ENCODE results near the gene ADGRL1.
"Not testable (repeated sequence)": the region's sequence is repeated elsewhere in the genome, so short reads cannot be mapped to it uniquely, and the experiment has no call there.

ADGRL1 gene

GRCh38 chr19:14186684-14187083 lies 19.3 kb downstream of the ADGRL1 start:
- not testable (repeated sequence) for DNase-seq

GRCh38 chr19:14185691-14186090 lies 20.3 kb downstream of the ADGRL1 start:
- not testable (repeated sequence) for DNase-seq

GRCh38 chr19:14185158-14185557 lies 20.8 kb downstream of the ADGRL1 start:
- DNase-seq: no peak

- DNase-seq: no peak
Measured at GRCh38 chr19:14183741-14184350, 22.1 kb downstream of the ADGRL1 start.

- no peak for DNase-seq
Measured at GRCh38 chr19:14182476-14182875, 23.5 kb downstream of the ADGRL1 start.

- no peak for DNase-seq
Measured at GRCh38 chr19:14181906-14182305, 24.1 kb downstream of the ADGRL1 start.

- not testable (repeated sequence) for DNase-seq
Measured at GRCh38 chr19:14181199-14181598, 24.8 kb downstream of the ADGRL1 start.

GRCh38 chr19:14177496-14178074 lies 28.4 kb downstream of the ADGRL1 start:
- no peak for DNase-seq

- no peak for DNase-seq
Measured at GRCh38 chr19:14175351-14175792, 30.6 kb downstream of the ADGRL1 start.

- no peak for DNase-seq
Measured at GRCh38 chr19:14174883-14175282, 31.1 kb downstream of the ADGRL1 start.

GRCh38 chr19:14168993-14169392 lies 37.0 kb downstream of the ADGRL1 start:
- no peak for DNase-seq

GRCh38 chr19:14168259-14168972 lies 37.6 kb downstream of the ADGRL1 start:
- DNase-seq: no peak

GRCh38 chr19:14167576-14168138 lies 38.3 kb downstream of the ADGRL1 start:
- no peak for DNase-seq

- DNase-seq: no peak
Measured at GRCh38 chr19:14166999-14167575, 38.9 kb downstream of the ADGRL1 start.

- DNase-seq: no peak
Measured at GRCh38 chr19:14165990-14166830, 39.8 kb downstream of the ADGRL1 start.

- no peak for DNase-seq
Measured at GRCh38 chr19:14164724-14165493, 41.1 kb downstream of the ADGRL1 start.

GRCh38 chr19:14164082-14164481 lies 41.9 kb downstream of the ADGRL1 start:
- no peak for DNase-seq

- no peak for DNase-seq
Measured at GRCh38 chr19:14162871-14163297, 43.1 kb downstream of the ADGRL1 start.

GRCh38 chr19:14161305-14161704 lies 44.7 kb downstream of the ADGRL1 start:
- DNase-seq: no peak

- no peak for DNase-seq
Measured at GRCh38 chr19:14160017-14160703, 45.8 kb downstream of the ADGRL1 start.

GRCh38 chr19:14159059-14159458 lies 46.9 kb downstream of the ADGRL1 start:
- DNase-seq: no peak
